Renal pelvis (tissue), 4 donors: Measurements from ENCODE around the gene CIAPIN1. TPM values are rescaled to one million over a fixed set of nuclear protein-coding genes. Genes with fewer than 3 reads are reported as not detected.

Source experiments
- DNase-seq: peaks from one replicate; pipeline ENCODE4 v3.0.0-alpha.2; 2013
- polyA plus RNA-seq, 3 donors: library from polyadenylated mRNA; unstranded; fragments of 120-200 nt; gene quantifications; one replicate each; pipeline ENCODE4 v1.2.1, GENCODE V29; 2013; ENCODE audit not compliant: insufficient read length in 3 of 3

The CIAPIN1 gene
- polyA plus RNA-seq, 3 donors = 95.5 to 100 (median 98.5) TPM

GRCh38 chr16:57479205-57479975 lies 32.2 kb upstream of the CIAPIN1 start:
- peak; percentile 52 for DNase-seq

- DNase-seq = no peak
Measured at GRCh38 chr16:57478396-57479204, 31.4 kb upstream of the CIAPIN1 start.

- no peak for DNase-seq
Measured at GRCh38 chr16:57477531-57478202, 30.5 kb upstream of the CIAPIN1 start.

DNA sequence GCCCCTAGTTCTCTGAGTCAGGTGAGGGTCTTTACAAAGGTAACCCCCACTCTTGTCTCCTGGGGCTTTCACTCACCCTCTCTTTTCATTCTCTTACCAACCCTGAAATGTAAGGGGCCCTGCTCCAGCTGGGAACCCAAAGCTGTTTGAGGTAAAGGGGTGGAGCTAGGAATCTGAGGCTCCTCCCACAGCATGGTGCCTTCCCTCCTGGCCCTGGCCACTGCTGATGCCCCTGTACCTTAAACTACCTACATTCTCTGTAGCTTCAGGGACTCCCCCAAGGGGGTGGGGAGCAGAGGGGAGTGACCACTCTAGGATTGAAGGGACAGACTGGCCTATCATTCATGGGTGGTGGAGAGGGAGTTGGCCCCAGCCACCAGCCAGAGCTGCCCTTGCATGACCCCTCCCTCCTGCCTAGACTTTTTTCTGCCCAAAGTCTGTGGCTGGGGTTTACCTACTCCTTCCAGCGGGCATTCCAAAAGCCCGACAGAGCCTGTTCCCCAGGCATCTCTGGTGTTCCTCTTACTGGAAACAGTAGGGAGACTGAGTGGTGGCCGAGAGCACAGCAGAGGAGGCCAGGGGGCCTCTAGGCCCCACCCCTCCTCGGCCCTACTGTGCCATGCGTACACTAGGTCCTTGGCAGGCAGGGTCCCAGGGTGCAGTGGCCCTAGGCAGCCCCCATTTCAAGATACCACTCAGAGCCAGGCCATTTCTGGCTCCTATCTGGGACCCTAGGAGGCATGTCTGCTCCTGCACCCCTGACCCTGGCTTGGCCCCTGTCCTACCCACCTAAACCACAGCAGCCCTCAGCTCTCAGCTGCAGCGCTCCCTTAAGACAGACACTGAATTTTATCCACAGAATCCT lies 29.6 kb upstream of the CIAPIN1 start:
- DNase-seq = no peak

DNA sequence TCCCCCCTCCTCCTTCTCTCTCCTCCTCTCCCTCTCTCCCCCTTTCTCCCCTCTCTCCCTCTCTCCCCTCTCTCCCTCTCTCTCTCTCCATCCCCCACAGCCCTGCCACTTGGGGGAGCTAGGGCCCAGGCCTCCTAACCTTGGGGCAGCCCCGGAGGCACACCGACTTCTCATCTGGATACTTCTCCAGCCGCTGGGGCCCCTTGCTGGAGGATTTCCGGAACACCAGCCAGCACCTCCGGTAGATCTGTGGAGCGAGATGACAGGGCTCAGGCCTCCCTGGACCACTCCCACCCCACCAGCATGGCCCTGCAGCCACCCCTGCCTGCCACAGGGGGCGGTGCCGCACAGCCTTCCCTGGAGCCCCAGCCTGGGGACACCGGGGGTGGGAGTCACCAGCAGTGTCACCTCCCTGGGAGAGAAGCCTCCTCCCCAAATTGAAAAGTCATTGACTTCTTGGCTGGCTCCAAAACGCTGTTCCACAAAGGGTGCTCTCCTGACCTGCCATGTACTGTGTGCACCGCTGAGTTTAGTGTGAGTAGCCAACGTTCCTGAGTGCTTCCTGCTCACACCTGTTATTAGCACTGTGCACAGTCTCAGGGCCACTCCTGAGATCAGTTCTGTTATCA lies 28.6 kb upstream of the CIAPIN1 start:
- peak; percentile 54 for DNase-seq

DNA sequence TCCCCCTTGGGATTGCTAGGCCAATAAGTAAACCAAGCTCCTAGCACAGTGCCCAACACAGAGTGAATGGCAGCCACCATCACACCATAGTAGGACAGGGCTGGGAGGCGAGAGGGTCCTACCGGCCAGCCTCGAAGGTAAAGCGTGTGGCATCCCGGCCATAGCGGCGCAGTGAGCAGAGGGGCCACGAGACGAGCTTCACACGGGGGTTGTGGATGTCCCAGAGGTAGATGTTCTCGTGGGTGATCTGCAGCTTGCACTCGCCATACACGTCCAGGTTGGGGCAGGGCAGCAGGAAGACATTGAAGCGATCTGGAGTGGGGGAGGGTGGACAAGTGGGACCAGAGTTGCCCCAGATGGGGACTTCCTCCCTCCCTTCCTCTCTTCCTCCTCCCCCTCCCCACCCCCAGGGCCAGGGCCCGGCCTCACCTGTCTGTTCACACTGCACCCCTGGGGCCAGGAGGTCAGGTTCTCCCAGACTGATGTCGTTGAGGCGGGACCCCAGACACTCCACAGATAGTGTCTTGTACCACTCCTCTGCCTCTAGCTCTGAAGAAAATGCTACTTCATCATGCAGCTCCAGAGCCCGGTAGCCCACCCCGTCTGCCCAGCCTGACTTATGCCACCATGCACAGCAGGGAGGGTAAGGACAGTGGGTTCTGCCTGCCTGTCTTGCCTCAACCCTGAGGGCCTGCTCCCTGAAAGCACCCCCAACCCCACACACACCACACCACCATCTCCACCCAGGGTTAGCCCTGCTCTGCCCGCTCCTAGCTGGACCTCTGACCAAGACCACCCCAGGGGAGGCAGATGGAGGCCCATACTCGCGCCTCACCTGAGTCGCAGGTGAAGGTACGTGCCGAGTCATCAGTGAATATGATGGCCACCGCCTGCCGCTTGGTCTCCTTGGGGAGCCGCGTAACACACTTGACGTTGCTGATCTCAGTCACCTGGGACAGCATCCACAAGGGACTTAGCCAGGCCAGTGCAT lies 27.8 kb upstream of the CIAPIN1 start:
- DNase-seq = no peak

DNA sequence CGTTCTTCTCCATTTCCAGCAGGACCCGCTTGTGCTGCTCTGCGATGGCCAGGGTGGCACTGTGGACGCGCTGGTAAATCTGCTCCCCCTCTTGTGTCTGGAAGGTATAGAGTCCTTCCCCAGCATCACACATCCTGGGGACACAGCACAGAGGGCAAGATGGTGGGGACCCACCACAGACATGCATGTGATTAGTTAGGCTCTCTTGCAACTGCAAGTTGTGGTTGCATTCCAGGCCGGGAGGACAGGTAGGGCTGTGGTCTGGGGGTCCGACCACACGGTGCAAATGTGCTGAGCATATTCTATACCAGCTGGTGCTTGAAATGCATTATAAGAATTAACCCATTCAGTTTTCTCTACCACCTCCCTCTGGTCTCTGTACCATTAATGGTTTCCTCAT lies 26.7 kb upstream of the CIAPIN1 start:
- DNase-seq = no peak

- DNase-seq = no peak
Measured at GRCh38 chr16:57473176-57473840, 26.1 kb upstream of the CIAPIN1 start.

GRCh38 chr16:57472665-57473060 lies 25.5 kb upstream of the CIAPIN1 start:
- DNase-seq = no peak

DNA sequence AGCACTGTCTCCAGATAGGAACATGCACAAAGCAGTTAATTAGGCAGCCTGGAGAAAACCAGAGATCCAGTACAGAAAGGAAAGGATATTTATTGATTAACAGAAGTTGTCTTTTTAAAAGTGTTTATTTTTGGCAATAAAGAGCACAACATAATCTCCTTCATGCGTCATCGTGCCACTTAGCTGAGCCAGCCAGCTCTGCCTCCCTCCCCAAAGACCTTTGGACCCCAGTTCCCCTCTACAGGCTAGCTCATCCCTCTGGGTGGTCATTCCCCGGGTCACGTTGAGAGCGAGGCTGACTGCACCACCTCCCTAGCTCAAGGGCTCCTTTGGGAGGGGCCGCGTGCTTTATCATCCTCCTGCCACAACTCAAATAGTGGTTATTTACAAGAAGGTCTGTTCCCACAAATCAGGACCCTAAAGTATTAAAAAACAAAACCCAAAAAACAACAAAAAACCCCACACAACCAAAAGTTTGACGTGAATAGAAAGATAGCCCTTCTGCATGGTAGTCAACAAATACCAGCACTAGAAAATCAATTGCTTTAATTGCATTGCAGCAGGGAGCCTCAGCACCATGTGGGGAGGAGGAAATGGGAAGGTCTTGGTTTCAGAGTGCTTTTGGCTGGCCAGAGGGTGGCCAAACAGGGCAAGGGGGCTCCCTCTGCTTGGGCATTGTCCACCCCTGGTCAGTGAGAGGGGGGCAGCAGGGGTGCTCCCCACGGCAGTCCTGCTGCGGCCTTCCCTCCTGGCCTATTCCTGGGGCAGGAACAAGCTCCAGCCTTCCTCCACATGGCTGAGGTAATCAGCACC lies 24.9 kb upstream of the CIAPIN1 start:
- no peak for DNase-seq

GRCh38 chr16:57471209-57471608 lies 24.0 kb upstream of the CIAPIN1 start:
- DNase-seq = no peak

GRCh38 chr16:57470711-57471110 lies 23.5 kb upstream of the CIAPIN1 start:
- no peak for DNase-seq

DNA sequence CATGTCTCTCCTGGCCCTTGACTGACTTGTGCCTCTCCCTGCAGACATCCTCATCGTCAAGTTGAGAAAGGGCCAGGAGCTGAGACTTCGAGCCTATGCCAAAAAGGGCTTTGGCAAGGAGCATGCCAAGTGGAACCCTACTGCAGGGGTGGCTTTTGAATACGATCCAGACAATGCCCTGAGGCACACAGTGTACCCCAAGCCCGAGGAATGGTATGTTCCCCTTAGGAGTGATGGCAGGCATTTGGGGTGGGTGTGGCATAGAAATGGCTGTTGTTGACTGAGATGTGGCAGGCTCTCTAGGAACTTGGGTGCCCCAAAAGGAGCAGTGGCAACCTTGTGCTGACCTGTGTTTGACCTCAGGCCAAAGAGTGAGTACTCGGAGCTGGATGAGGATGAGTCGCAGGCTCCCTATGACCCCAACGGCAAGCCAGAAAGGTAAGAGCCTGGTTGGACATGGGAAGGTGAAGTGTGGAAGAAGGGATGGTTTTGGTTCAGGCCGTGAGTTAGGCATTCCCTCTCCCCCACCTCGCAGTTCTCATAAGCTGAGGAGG lies 22.8 kb upstream of the CIAPIN1 start:
- DNase-seq = no peak

GRCh38 chr16:57469046-57469445 lies 21.9 kb upstream of the CIAPIN1 start:
- DNase-seq = no peak

DNA sequence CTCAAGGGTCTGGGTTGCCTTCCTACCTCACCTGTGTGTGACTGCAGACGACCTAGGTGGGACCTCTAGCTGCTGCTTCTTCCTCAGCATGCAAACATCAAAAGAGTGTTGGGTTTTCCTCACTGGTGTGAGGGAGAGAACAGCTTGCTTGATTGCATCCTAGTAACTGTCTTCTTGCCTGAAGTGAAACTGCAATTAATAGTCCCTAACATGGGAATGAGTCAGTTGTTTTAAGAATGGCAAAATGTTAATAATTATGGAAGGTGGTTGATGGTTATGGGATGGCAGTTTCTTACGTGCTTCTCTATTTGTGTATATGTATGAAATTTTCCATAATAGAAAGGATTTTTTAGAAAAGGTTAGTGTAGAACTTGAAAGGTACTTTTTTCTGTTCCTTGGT lies 21.2 kb upstream of the CIAPIN1 start:
- DNase-seq = no peak

DNA sequence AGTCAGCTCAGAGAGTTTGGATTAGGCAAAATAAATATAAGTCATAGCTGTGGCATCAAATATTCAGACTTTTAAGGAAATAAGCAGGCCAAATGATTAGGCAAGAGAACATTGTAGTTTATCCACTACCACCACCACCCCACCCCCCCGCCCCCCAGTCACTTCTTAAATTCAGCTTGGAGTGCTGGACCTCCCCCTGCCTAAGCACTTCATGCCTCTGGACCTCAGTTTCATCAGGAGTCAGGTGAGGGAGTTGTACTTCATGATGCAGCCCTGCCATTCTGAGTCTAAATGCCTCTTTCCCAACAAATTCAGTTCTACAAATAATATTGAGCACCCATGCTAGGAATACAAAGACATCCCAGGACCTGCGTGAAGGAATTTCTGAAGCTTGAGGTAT lies 17.3 kb upstream of the CIAPIN1 start:
- no peak for DNase-seq

GRCh38 chr16:57462978-57463362 lies 15.8 kb upstream of the CIAPIN1 start:
- DNase-seq = no peak
